Activated T-helper 1 cell treated with anti-CD3 and anti-CD28 coated beads, Interleukin-2, amount 50 U/mL, for 16 hours (primary cell): ENCODE data around the gene CEBPE.

Source experiments
- DNase-seq, 2 donors: peaks; one replicate each; pipeline ENCODE4 v3.0.0-alpha.2; 2020; ENCODE audit warnings: low read depth in 1 of 2, low spot score in 1 of 2

Gene CEBPE

DNA sequence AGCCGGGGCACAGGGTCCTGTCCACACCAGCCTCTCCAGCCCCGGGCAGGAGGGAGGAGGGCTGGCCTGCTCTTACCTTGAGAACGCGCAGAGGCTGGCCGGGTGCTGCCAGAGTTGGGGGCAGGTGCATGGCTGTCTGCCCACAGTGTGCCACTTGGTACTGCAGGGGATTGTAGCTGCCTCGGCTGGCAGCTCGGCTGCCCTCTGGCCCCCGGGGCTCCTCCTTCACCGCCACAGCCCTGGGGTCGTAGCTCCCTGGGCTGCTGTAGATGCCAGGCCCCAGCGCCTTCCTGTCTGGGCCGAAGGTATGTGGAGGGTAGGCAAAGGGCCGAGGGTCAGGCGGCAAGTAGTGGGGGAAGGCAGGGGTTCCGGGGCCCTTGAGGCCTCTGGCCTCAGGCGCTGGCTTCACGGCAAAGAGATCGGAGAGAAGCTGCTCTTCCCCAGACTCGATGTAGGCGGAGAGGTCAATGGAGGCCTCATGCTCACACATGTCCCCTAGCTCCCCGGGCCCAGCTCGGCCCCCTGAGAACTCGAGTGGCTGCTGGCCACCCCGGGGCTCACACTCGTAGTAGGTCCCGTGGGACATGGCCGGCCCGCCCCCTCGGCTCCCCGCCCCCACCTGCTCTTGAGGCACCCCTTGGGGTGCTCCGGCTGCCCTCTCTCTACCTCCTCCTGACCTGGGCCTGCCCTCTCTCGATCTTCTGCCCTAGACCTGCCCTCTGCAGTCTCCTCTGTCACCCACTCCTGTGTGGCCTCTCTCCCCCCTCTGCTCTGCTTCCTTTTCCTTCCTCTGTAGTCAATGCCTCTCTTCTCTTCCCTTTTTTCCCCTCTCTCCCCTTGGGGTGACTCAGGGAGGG is at the start of gene CEBPE:
Gene CEBPE (minus strand): TSS at position 750 of the 857 bp plus-strand sequence. CDS start 164 bp downstream, at position 586.
- no peak for DNase-seq

DNA sequence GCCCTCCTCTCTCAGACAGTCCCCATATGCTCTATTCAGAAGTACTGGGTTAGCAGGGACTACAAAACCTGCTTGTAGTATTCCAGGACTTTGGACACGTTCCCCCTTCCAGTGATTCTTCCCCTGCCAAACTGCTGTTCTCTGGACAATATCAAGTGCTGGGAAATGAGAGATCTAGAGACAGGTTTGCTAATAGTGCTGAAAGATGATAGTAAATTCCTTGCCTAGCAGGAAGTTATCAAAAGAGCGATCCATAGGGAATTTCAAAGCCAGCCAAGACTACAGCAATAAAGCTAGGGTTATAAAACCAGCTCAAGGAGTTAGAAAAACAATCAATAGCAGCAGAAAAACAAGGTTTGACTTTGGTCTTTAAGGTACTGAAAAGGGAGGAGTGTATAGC is 49.2 kb upstream of the CEBPE start:
- DNase-seq = no peak

DNA sequence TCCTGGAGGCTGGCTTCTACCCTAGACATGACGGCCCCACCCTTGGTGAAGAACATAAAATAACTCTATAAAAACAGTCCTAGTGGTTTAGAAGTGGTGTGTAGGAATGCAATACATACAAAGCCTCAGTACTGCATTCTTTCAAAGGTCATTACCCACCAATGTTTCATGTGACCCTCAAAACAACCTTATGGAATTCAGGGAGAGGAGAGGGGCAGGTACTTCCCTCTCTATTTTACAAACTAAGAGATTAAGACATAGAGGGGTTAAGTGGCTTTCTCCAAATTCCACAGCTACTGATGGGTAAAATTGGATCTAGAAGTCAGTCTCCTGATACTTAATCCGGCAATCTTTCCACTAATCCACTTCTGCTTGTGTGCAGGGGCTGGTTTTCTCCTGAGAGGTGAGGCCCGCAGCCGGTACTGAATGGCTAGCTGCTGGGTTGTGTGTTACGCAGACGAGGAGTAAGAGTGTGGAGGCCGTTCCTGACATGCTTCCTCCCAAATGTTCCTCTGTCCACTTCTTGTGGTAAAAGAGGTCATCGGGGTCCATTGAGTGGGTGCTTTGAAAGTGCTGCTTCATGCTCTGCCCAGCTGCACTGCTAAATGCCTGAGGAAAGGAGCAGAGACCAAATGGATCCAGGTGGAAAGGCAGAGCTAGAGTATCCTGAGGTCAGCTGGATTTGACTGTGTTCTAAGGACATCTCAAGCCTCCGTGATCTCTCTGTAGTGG is 48.2 kb upstream of the CEBPE start:
- DNase-seq = no peak

DNA sequence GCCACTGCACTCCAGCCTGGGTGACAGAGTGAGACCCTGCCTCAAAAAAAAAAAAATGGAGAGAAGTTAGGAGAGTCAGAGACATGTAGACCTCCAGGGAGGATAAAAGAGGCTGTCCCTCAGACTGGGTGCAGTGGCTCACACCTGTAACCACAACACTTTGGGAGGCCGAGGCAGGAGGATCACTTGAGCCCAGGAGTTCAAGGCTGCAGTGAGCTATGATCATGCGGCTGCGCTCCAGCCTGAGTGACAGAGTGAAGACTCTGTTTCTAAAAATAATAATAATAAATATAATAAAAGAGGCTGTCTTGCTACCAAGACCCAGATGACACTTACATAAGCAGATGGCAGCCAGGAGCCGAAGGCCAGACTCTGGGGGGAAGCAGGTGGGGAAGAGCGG is 45.9 kb upstream of the CEBPE start:
- DNase-seq = no peak

DNA sequence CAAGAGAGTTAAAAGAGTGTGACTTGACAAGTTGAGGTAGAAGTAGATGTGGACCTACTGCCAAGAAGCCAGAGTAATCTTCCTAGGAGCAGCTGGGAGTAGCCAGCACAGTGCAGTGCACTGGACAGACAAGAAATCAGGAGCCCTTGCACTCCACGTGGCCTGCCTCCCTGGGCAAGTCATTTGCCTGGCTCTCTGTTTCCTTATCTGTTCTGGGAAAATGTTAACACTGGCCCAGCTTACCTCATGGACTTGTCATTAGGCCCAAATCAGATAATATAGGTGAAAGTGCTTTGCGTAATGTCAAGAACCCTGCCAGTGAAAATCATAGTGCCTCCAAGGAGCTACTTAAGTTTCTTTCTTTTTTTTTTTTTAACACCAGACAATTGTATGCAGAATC is 45.2 kb upstream of the CEBPE start:
- DNase-seq = no peak

DNA sequence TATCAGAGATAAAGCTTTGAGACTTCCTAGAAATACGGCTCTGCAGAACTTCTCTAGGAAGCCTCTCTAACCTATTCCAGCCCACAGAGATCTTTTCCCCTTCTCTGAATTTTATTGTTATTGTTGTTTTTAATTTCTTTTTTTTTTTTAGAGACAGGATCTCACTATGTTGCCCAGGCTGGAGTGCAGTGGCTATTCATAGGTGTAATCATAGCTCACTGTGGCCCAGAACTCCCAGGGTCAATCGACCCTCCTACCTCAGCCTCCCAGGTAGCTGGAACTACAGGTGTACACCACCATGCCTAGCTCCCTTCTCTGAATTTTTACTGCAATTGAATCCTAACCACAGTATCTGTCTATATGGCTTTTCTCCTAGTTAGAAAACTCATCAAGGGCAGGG is 44.8 kb upstream of the CEBPE start:
- DNase-seq = no peak

DNA sequence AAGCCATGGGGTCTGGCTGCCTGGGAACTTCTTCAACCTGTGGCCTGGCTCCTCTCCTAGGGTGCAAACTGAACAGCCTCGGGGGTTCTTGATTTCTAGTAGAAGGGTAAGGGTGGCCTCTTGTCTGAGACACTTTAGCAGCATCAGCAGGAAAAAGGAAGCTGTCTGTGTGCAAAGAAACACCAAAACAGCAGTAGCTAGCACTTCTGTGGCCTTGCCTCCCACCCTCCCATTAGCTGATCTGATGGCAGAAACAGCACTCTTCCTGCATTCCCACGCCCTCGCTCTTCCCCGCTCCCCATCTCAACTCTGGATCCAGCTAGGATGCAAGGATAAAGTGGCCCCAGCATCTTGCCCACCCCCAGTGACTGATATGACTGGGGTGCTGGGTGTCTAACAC is 43.7 kb upstream of the CEBPE start:
- no peak for DNase-seq

DNA sequence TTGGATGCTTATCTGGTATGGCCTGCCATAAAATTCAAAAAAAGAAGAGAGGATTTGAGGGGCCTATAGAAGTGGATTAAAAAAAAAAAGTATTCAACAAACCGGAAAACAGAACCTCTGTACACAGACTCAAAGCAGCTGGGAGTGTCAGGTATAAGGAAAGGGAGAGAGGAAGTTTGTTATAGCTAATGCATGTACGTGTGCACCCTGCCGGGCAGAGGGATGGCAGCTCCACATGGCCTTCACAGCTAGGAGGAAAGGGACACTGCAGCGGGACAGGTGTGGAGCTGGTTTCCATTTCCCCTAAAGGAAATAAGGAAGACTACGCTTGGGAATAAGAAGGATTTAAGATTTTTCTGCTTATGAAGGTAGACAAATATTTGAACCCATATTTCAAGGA is 43.0 kb upstream of the CEBPE start:
- no peak for DNase-seq

DNA sequence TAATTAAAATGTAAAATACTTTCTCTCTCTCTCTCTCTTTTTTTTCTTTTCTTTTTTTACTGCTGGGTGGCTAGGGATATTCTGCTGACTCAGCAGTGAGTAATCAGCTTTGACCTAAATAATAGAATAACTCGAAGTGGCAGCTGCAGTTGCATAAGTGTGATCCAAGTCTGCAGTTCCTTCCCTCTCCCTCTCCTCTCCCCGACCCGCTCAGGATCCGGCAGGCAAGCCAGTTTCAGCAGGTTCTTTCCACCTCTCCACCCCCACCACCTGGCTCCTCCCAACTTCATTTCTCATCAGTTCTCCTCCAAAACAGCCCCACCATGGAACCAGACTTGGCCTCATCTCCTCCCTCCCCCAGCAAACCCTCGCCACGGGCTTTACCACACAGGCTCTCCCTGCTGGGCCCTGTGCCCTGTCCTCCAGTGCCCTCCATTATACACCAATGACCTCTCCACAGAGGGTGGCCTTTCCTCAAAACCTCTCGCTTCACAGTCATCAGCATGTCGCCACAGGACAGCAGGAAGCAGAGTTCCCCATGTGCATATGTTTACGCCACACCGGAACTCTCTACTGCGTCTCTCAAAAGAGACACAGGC is 42.0 kb upstream of the CEBPE start:
- no peak for DNase-seq

DNA sequence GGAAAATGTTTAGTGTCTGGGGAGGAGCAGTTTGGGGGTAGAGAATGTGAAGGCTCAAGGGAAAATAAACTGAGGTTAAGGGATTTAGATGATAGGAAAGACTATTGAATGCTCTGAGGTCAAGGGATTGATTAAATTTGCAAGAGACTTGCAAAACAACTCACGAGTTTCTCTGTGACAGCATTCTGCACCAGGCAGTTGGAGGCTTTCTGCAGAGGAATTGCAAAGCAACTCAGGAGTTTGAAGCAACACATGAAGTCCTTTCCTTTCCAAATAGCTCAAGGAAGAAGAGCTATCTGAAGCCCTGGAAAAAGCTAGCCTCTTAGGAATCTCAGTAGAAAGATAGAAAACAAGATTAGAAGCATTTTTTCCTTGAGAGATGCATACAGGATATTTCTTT is 40.5 kb upstream of the CEBPE start:
- DNase-seq = no peak

DNA sequence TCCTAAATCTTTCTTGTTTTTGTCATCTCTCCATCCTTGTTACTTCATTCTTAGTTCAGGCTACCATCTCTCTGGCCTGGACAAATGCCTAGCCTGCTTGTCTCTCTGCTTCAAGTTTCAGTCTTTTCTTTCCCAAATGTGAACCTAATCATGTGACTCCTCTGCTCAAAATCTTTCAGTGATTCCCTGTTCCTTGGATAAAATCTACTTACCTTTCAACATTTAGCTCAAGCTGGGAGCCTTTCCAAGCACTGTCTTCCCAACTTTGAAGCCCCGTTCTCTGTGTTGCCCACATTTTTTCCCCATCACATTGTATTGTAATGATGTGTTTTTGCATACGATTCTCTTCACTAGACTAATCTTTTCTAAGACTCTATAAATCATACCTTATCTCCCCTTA is 39.7 kb upstream of the CEBPE start:
- DNase-seq = no peak

DNA sequence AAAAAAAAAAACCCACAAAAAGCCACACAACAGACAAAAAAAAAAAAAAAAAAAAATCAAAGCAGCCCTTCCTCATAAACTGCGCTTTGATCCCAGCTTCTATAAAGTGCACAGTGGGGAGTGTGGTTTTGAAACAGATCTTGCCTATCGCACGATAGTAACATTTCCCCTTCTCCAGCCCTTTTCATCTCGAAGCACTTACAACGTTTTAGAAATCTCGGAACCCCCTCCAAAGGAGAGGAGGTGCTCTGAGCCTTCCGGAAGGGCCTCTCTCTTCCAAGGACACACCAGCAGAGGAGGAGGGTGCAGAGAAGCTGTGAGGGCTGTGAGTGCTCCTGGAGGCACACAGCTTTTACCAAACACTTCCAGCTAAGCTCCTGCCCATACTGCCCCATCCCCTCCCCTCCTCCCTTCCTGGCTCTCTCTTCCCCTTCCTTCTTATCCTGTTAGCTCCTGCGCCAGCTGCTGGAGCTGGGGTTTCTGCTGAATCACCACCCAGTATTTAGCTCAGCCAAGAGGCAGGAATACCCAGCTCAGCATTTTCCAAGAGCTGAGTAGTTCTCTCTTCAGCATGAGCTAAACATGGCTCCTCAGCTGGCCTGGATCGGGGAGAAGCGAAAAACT is 36.0 kb upstream of the CEBPE start:
- no peak for DNase-seq

DNA sequence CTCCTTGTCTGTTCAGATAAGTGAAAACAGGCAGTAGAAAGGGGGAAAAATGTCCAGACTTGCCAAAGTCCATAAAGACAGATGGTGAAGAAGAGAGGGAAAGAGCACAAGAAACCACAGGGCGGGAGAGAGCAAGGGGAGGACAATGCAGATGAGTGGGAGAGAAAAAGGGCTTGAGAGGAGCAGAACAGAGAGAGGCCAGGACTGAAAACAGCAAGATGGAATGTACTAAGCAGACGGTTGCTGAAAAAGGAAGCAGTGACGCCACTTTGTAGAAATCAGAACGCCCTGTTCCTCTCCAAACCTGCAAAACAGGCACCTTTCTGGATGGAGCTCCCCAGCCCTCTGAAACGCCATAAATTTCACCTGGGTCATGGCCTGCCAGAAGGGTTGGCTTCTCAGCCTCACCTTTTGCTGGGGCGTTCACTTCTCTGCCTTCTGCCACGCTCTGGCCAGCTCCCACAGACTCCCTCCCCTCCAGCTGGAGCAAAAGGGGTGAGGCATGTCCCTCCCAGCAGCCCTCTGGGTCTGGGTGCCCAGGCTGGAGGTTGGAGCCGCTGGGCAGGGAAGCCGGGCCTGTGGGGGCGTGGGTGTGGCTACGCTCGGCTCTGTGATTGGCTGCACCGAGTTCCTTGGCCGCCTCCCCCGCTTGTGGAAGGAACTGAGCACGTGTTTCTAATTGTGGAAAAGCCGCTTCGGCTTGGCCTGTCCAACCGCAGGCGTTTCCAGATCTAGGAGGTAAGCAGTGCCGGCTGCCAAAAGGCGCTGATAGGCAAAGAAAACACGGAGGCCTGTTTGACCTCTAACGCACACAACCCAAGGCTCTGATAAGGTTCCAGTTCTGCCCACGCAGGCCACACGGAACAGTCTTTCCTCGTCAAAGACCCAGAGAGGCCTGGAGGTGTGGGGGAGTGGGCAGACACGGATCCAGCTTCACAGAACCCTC is 35.1 kb upstream of the CEBPE start:
- DNase-seq = no peak

DNA sequence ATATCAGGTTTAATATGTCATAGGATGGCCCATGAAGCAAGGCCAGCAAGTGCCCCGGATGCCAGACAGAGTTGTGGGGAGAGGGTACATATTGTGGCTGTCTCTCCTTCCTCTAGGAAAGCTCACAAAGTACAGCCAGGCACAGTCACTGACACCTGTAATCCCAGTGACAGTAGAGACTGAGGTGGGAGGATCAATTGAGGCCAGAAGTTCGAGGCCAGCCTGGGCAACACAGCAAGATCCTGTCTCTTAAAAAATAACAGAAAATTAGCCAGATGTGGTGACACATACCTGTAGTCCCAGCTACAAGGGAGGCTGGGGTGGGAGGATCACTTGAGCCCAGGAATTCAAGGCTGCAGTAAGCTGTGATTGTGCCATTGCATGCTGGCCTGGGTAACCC is 32.3 kb upstream of the CEBPE start:
- DNase-seq = no peak

DNA sequence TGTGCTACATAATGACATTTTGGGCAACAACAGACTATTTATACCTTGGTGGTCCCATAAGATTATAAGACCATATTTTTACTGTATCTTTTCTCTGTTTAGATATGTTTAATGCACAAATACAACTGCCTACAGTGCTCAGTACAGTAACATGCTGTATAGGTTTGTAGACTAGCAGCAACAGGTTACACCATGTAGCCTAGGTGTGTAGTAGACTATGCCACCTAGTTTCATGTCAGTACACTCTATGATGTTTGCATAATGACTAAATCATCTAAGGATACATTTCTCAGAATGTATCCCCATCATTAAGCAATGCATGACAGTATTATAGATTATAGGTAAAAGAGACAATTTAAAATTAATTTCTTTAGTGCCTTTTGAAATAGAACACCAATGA is 30.7 kb upstream of the CEBPE start:
- no peak for DNase-seq

DNA sequence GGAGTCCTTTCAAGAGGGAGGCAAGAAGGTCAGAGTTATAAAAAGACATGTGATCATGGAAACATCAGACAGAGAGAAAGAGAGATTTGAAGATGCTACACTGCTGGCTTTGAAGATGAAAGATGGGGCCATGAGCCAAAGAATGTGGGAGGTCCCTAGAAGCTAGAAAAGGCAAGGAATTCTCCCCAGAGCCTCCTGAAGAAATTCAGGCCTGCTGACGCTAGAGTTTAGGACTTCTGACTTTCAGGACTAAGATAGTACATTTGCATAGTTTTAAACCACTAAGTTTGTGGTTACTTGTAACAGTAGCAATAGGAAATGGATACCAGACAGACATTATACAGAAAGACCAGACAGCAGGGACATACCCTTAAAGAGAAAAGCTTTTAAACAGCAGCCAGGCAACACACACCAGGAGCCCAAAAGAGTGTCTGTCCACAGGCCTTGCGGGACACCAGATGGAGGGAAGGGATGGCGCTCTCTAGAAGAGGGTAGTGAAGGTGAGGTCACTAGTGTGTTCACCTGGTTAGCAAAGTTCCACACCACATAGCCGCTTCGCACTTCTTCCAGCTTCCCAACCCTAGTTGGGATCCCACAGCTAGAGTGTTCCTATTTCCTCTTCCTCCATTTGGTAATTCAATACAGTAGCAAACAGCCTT is 29.7 kb upstream of the CEBPE start:
- no peak for DNase-seq

DNA sequence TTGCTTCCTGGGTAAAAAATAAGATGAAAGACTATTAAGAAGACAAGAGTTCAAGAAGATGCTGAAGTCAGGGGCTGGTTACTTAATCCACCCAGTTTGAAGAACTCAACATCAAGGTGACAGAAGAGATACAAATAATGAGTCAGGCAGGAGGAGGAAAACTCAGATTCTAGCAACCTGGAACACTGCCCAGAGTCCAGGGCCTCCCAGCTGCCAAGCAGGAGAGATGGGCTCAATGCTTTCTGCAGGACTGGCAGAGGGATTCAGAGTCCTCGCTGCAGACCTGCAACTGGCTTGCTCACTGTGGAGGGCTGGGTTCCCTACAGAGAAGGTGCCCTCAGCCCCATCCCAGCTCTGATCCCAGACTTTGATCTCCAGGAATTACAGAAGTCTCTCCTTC is 28.6 kb upstream of the CEBPE start:
- DNase-seq = no peak

DNA sequence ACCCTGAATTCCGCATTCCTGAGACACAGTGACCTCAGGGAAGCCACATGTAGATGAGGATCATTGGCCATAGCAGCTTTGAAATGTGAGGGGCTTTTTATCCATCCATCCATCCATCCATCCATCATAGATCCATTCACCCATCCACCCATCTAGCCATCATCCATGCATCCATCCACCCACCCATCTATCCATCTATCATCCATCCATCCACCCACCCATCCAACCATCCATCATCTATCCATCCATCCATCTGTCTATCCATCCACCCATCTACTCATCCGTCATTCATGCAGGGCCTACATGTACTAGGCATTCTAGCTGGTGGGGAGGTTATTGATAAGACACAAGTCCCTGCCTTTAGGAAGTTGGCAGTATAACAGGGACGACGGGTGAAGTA is 27.9 kb upstream of the CEBPE start:
- DNase-seq = no peak

DNA sequence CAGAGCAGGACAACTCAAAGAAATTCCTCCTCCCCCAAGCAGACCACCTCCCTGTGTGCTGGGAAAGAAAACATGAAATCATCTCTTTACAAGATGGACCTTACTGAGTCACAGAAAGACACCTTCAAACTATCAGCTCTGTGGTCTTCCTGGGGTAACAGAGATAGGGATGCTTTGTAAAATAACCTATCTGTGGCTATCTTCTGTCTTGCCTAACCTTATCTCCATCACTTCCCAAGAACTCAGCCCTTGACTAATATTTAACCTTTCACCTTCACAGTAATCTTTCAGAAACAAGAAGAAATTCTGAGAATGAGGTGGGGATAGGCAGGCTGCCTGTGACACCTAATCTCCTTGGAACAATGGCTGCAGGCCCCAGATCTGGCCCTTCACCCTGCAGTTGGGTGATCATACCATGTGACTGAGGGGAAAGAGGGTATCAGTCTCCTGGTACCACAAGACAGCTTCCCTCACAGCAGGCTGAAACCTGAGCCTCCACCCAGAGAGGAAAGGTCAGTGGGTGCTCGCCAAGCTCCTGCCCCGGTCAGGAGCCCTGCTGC is 27.4 kb upstream of the CEBPE start:
- DNase-seq = no peak
